AG04449 (cell line): ENCODE measurements around the gene SPSB1.

Source experiments
- CTCF ChIA-PET: fragments of 350-600 bp; formaldehyde crosslinking; extraction: SDS; loops from one replicate; lab custom pipeline; 2021; ENCODE audit warnings: antibody characterized with exemption; lab: Yijun Ruan, JAX
- POLR2A ChIA-PET: fragments of 400-600, 350-600 bp; formaldehyde crosslinking; extraction: SDS; loops from one replicate; lab custom pipeline; 2020; ENCODE audit warnings: antibody characterized with exemption, inconsistent platforms; lab: Yijun Ruan, JAX
- DNase-seq: peaks from one replicate; pipeline ENCODE4 v3.0.0-alpha.2; 2010; ENCODE audit warnings: low read depth, low spot score
- H3K4me3 ChIP-seq: 2 replicates; pipeline ENCODE4 v1.5.1; 2011; ENCODE audit warnings: low read depth, mild to moderate bottlenecking, control low read depth, low read length
- CTCF ChIP-seq: IDR thresholded peaks from one replicate; pipeline ENCODE4 v1.5.1; 2011; ENCODE audit warnings: mild to moderate bottlenecking, moderate library complexity, low read length, control low read depth, inconsistent platforms; ENCODE audit not compliant: insufficient read depth; ENCODE audit errors: missing control alignments

Gene SPSB1

DNA sequence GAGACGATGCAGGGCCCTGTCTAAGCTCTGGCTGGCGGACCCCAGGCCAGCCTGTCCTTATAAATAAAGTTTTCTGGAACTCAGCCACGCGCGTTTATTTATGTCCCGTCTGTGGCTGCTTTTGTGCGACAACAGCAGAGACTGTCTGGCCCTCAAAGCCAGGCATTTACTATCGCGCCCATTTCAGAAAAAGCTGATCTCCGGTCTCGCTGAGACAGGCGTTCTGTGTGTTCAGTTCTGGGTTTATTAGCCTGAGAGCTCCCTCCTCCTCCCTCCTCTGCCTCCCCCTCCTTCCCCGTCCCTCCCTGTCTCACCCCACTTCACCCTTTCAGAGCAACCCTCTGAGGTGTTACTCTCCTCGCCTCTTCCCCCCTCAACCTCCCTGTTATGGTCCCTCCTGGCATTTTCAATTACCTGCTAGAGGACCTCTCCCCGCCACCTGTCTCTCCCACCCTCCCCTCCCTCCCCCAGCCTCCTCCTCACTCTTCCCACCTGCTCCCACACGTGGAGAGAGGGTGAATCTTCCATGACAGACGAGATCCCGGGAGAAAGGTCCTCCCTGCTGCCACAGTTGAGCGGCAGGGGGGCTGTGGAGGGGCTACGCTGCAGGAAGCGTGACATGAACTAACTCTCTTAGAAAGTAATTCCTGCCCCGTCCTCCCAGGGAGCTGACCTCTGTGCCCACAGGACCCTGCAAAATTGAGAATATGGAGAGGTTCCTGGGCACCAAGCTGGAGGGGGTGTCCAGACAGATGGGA is 59.9 kb downstream of the SPSB1 start:
- no peak overlapping the region for H3K4me3 ChIP-seq
- DNase-seq: no peak
- CTCF ChIA-PET: interaction anchor here (0.7 to 1.4 kb wide), 4 partner anchors 11 to 32 kb away, joined by 3 to 6 read pairs (median 3); no protein-coding TSS in a partner anchor
- POLR2A ChIA-PET: no interaction called here
- TF ChIP-seq CTCF: no peak

GRCh38 chr1:9355503-9355902 is 62.8 kb downstream of the SPSB1 start:
- CTCF ChIA-PET: interaction anchor here (1.1 kb wide), 1 partner anchor 10 kb away, joined by 3 read pairs; no protein-coding TSS in a partner anchor
- DNase-seq: no peak
- POLR2A ChIA-PET: no interaction called here
- no peak overlapping the region for H3K4me3 ChIP-seq
- TF ChIP-seq CTCF: no peak

DNA sequence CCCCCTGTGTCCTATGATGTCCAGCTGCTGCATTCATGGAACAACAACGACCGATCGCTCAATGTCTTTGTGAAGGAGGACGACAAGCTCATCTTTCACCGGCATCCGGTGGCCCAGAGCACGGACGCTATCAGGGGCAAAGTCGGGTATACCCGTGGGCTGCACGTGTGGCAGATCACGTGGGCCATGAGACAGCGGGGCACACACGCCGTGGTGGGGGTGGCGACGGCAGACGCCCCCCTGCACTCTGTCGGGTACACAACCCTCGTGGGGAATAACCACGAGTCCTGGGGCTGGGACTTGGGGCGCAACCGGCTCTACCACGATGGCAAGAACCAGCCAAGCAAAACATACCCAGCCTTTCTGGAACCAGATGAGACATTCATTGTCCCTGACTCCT is 63.3 kb downstream of the SPSB1 start:
- ChIA-PET CTCF (interaction anchor here (1.1 kb wide), 1 partner anchor 11 kb away, joined by 3 read pairs; no protein-coding TSS in a partner anchor), POLR2A (no interaction called here)
- H3K4me3 ChIP-seq: no peak overlapping the region
- TF ChIP-seq CTCF: no peak
- no peak for DNase-seq

- ChIA-PET CTCF (interaction anchor here (0.6 kb wide), 1 partner anchor 123 kb away, joined by 3 read pairs; no protein-coding TSS in a partner anchor), POLR2A (interaction anchor here (1.2 kb wide), 1 partner anchor 42 kb away, joined by 3 read pairs; no protein-coding TSS in a partner anchor)
- TF ChIP-seq CTCF: no peak
- no peak for DNase-seq
- H3K4me3 ChIP-seq: no peak overlapping the region
Observed at GRCh38 chr1:9356829-9357466, 64.3 kb downstream of the SPSB1 start.

DNA sequence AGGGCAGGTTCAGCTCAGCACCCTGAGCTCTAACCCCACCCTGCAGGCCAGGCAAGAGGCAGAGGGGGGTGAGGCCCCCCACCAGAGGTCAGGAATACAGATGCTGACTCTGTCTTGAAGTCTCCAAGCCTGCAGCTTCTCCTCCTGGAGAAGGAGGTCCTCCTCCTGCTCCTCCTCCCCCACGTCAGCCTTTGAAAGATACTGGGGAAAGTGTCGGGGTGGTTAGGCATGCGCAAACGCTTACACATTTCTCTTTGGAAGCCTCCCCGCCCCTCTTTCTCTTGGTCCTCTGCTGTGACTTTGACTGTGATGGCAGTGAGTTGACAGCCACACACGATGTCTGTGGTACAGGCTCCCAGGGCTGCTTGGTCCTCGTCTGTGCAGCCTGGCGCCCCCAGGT is 65.3 kb downstream of the SPSB1 start:
- POLR2A ChIA-PET: interaction anchor here (1.2 kb wide), 1 partner anchor 43 kb away, joined by 3 read pairs; no protein-coding TSS in a partner anchor
- no peak overlapping the region for H3K4me3 ChIP-seq
- no peak for DNase-seq
- CTCF ChIA-PET: interaction anchor here (0.6 kb wide), 1 partner anchor 124 kb away, joined by 3 read pairs; no protein-coding TSS in a partner anchor
- TF ChIP-seq CTCF: no peak

DNA sequence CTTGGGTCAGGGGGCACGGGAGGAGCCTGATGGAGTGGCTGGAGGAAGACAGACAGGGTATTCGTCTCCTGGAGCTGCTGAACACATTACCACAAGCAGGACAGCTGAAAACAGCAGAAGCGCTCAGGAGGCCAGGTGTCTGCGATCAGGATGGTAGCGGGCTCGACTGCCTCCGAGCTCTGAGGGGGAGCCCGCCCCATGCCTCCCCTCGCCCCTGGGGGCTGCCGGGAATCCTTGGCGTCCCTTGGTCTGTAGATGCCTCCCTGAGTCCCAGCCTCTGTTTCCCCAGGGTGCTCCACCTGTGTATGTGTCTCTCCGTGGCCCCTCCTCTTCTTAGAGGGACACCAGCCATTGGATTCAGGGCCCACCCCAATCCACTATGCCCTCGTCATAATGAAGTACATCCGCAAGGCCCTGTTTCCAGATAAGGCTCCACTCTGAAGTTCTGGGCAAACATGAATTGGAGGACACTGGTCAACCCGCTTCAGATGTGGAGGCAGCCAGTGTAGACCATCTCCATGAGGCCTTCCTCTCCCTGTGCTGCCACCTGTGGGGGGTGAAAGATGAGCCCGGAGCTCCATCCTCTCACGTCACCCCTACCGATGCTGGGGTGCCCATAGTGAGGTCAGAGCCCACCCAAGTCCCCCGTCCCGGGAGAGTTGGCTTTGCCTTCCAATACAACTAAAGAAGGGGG is 67.8 kb downstream of the SPSB1 start:
- POLR2A ChIA-PET: no interaction called here
- TF ChIP-seq CTCF: no peak
- CTCF ChIA-PET: interaction anchor here (1.2 to 1.4 kb wide), 2 partner anchors 9 to 68 kb away, joined by 3 read pairs; no protein-coding TSS in a partner anchor

More for the DNA sequence above, 67.8 kb downstream of the SPSB1 start:
- H3K4me3 ChIP-seq: no peak overlapping the region
- DNase-seq: no peak
